Activated CD4-positive, alpha-beta T cell treated with anti-CD3 and anti-CD28 coated beads, Interleukin-2, Interleukin-6, amounts not matched to agents 100 ng/mL and 50 ng/mL, durations not matched to agents 16 hours and 8 hours (primary cell): ENCODE measurements around the gene MYO7A.

Experiments used
- DNase-seq: peaks from one replicate; pipeline ENCODE4 v3.0.0-alpha.2; 2020

The MYO7A gene

GRCh38 chr11:77171254-77171653, 43.2 kb downstream of the MYO7A start:
- no peak for DNase-seq

DNA sequence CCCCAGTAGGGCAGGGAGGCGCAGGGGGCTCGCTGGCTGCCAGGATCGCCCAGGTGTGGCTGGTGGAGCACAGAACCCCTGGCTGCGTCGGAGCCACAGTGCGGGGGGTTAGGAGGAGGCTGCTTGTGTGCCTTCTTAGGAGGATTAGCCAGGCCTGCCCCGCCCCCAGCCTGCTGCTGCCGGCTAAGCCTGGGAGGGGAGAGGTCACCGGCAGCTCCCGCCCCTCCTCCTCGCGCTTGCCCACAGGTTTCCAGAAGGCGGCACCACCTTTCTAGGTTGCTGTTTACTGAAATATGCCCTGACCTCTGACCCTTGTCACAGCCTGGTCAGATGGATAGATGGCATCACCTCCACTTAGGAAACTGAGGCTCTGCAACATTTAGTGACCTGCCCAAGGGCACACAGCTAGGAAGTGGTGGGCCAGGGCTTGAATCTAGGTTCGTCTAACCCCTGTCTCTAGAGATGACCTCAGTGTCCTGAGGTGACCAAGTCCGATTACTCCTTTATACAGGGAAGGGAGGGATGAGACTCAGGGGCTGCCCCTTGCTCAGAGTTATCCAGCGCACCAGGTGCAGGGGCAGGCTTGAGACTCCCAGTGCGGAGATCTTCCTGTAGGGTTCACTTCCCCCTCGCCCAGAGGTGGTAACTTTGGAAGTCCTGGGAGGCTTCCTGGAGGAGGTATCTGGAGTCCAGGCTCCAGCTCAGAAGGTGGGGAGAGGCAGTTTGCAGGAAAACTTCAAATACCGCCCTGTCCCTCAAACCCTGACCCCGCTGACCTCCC, 44.0 kb downstream of the MYO7A start:
- DNase-seq: no peak

GRCh38 chr11:77172666-77172982, 44.6 kb downstream of the MYO7A start:
- DNase-seq: no peak

GRCh38 chr11:77173494-77173893, 45.4 kb downstream of the MYO7A start:
- no peak for DNase-seq

GRCh38 chr11:77174559-77174958, 46.5 kb downstream of the MYO7A start:
- no peak for DNase-seq

DNA sequence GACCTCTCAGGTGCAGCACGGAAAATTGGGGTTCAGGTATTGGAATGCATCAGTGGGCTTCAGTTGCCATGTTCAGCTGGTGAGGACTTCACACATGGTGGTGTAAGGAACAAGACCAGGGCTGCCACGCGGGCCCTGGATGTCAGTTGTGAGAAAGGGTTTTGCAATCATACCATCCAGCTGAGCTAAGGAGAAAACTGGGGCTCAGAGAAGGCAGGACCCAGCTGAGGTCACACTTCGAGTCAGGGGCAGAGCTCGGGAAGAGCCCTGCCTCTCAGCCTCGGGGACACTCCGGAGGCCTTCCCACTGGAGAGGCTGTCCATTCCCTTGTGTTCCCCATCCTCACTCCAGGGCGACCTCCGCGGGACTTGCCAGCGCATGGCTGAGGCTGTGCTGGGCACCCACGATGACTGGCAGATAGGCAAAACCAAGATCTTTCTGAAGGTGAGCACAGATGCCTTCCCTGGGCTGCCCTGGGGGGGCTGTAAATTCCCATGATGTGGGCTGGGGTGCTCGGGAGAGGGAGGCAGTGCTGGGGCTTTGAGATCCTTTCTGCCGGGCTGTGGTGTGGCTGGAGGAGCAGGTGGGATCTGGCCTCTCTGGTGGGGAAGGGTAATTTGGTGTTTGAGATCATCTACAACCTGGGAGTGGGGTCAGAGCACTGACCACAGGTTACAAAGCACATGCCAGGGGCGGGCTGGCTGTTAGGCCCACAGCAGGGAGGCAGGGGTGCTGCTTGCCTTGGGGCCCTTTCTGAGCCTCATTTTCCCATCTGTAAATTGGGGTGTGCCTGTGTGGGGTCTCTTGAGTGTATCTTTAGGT, 47.2 kb downstream of the MYO7A start:
- DNase-seq: no peak

DNA sequence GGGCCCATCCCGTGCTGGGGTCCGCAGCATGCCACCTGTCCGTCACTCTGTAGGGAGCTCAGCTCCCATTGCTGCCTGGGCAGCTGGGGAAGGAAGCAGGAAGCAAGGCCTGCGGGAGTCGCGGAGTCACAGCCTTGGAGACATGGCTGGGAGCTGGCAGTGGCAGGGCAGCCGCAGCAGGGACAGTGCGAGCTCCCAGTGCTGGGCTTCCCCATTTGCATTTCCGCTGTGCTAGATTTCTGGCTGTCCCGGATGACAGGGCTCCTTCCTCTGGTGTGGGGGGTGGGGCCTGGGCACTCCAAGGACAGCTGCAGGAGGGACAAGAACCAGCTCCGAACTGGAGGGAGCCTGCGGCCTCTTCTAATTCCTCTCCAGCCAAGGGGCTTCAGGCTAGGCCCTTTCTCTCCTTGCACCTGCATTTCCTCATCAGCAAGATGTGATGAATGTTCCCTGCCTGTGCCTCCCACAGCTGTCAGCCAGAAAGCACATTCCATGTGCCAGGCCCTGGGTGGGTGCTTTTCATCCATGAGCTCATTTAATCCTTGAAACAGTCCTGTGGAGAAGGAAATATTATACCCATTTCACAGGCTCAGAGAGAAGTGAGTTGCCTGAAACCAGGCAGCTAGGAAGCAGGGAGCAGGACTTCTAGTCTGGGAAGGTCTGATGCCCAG, 48.0 kb downstream of the MYO7A start:
- no peak for DNase-seq

- no peak for DNase-seq
Measured at GRCh38 chr11:77176996-77177395, 49.0 kb downstream of the MYO7A start.

DNA sequence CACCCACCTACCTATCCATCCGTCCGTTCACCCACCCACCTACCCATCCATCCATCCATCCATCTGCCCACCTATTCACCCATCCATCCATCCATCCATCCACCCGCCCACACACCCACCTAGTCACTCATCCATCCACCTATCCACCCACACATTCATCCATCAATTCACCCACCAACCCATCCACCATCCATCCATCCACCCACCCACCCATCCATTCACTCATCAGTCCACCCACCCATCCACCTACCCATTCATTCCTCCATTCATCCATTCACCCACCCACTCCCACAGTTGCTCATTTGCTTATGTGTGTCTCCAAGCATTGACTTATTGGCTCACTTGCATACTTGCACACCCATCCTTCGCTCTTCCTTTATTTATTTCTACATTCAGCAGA, 50.1 kb downstream of the MYO7A start:
- no peak for DNase-seq

GRCh38 chr11:77179048-77179447, 51.0 kb downstream of the MYO7A start:
- no peak for DNase-seq

- no peak for DNase-seq
Measured at GRCh38 chr11:77179681-77180080, 51.6 kb downstream of the MYO7A start.

GRCh38 chr11:77180346-77180745, 52.3 kb downstream of the MYO7A start:
- DNase-seq: no peak

GRCh38 chr11:77181226-77181625, 53.2 kb downstream of the MYO7A start:
- DNase-seq: no peak

DNA sequence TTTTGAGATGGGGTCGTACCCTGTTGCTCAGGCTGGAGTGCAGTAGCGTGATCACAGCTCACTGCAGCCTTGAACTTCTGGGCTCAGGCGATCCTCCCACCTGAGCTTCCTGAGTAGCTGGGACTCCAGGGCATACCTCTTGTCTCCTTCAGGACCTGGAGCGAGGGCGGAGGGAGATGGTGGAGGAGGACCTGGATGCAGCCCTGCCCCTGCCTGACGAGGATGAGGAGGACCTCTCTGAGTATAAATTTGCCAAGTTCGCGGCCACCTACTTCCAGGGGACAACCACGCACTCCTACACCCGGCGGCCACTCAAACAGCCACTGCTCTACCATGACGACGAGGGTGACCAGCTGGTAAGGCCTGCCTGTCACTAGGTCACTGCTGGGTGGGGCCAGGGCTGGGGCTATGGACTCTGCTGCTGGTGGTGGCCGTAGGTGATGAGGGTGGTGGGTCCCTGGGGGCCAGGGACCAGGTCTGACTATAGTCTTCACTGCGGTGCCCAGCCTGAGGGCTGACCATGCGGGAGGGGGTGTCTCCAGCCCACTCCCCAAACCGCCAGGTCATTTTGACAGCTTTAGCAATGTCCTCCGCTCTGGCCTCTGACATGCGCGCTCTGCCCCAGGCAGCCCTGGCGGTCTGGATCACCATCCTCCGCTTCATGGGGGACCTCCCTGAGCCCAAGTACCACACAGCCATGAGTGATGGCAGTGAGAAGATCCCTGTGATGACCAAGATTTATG, 53.9 kb downstream of the MYO7A start:
- no peak for DNase-seq

GRCh38 chr11:77182542-77183430, 54.7 kb downstream of the MYO7A start:
- DNase-seq: no peak

DNA sequence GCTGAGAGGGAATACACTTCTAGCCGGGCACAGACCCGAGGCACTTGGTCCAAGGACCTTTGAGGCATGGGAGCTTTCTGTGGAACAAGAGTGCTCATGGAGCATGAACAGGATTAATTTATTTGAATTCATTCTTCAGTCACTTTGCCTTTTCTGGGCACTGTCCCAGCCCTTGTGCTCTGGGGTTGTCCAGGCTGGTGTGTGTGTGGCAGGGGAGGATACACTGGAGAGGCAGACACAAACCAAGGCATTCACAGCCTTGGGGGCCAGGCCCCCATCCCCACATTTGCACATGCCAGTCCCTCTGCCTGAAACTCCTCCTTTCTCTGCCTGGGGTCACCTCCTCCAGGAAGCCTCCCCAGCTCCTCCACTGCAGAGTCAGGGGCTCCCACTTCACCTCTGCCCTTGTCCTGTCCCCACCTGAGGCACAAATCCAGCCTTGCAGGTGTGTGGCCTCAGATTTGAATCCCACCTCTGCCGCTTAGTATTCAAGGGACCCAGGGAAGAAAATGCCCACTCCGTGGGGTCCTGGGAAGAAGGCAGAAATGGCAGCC, 55.5 kb downstream of the MYO7A start:
- DNase-seq: no peak

- no peak for DNase-seq
Measured at GRCh38 chr11:77184136-77184860, 56.3 kb downstream of the MYO7A start.

DNA sequence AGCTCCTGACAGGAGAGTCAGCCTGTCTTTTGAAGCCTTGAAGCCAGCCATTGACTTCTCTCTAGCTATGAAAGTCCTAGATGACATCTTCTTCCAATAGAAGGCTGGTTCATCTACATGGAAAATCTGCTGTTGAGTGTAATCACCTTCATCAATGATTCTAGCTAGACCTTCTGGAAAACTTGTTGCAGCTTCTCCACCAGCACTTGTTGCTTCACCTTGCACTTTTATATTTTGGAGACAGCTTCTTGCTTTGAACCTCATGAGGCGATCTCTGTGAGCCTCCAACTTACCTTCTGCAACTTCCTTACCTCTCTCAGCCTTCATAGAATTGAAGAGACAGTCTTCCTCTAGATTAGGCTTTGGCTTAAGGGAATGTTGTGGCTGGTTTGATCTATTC, 58.3 kb downstream of the MYO7A start:
- DNase-seq: no peak

DNA sequence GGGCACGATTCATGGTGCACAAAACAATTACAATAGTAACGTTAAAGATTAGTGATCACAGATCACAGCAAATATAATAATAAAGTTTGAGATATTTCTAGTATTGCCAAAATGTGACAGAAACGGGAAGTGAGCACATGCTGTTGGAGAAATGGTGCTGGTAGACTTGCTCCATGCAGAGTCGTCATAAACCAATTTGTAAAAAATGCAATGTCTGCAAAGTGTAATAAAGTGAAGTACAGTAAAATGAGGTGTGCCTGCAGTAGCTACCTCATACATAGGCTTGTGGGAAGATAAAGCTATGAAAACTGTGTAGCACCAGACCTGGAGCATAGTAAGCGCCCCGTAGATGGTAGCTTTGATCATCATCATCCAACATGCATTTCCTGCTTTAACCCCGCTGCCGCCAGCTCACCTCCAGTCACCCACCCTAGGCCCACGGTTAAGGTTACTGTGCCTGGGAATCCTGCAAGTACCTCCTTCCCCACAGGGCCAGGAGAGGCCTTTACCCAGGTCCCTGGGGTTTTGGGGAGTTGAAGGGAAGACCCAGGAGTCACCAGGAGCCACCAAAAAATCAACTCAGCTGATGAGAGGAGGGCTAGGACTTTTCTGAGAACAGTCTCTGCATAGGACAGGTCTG, 59.2 kb downstream of the MYO7A start:
- DNase-seq: no peak

- peak; percentile 77 for DNase-seq
Measured at GRCh38 chr11:77187776-77188632, 60.0 kb downstream of the MYO7A start.
